ENCODE data around the gene HECW1.

The HECW1 gene

DNA sequence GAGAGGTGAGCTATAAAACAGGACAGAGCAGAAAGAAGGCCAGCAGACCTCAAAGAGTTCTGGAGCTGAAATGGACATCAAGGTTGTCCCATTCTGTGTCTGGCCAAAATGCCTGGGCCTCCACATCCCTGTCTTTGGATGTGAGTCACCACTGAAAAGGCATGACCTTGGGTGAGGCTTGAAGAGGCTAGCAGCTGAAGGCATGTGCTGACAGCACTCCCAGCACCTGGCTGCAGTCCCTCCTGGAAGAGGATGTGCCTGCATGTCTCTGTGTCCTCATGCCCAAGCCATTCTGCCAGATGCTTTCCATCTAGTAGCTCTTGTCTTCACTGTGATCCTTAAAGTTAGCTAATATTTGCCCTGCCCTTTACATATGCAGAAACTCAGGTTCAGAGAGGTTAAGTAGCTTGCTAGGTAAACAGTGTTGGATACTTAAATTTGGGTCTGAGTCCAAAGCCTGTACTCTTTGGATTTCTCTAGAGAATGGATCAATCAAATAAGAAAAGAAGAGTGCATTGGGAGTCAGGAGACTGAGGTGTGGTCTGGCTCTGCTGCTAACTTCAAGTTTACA is 35.8 kb downstream of the HECW1 start:
- no peak for ATAC-seq

DNA sequence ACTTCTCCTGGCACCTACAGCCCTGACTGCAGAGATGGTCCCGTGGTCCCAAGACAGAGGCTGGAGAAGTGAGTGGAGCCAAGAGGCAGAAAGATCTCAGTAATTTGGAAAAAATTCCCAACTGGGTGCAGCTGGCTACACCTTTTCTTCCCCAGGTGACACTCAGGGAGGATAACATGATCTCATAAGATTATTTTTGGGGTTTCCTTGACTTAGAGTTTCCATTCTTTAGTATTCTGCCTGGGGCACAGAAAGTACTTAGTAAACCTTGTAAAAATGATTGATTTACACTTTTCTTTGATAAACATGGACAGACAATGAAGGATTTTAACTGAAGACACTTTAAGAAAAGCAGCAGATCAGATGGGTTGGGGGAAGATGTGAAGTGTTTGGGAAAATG is 38.6 kb downstream of the HECW1 start:
- TF ChIP-seq GLIS3 (CRISPR knock-in tag; IDR thresholded peaks at IDR 0.05) (no peak), RARB (CRISPR knock-in tag; IDR thresholded peaks at IDR 0.05) (no peak), ESRRG (CRISPR knock-in tag; IDR thresholded peaks at IDR 0.05) (no peak), SNAI2 (CRISPR knock-in tag; IDR thresholded peaks at IDR 0.05) (no peak), ISL1 (CRISPR knock-in tag; IDR thresholded peaks at IDR 0.05) (no peak), BACH2 (CRISPR knock-in tag; IDR thresholded peaks at IDR 0.05; ENCODE audit: borderline replicate concordance) (no peak), CSDC2 (CRISPR knock-in tag; IDR thresholded peaks at IDR 0.05) (no peak)
- ATAC-seq = no peak

More for the DNA sequence above, 35.8 kb downstream of the HECW1 start:
- TF ChIP-seq ZFP3 (CRISPR knock-in tag; IDR thresholded peaks at IDR 0.05) = no peak
- TF ChIP-seq ZNF565 (CRISPR knock-in tag; conservative IDR thresholded peaks at IDR 0.05; ENCODE audit: low read depth) = no peak
- no peak for TF ChIP-seq OSR1 (CRISPR knock-in tag; IDR thresholded peaks at IDR 0.05)
- TF ChIP-seq ARNTL (CRISPR knock-in tag; IDR thresholded peaks at IDR 0.05; ENCODE audit: borderline replicate concordance, low read depth) = no peak
- TF ChIP-seq, protein P1, sequence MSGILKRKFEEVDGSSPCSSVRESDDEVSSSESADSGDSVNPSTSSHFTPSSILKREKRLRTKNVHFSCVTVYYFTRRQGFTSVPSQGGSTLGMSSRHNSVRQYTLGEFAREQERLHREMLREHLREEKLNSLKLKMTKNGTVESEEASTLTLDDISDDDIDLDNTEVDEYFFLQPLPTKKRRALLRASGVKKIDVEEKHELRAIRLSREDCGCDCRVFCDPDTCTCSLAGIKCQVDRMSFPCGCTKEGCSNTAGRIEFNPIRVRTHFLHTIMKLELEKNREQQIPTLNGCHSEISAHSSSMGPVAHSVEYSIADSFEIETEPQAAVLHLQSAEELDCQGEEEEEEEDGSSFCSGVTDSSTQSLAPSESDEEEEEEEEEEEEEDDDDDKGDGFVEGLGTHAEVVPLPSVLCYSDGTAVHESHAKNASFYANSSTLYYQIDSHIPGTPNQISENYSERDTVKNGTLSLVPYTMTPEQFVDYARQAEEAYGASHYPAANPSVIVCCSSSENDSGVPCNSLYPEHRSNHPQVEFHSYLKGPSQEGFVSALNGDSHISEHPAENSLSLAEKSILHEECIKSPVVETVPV (CRISPR knock-in tag; IDR thresholded peaks at IDR 0.05) = no peak
- no peak for TF ChIP-seq ZFP30 (CRISPR knock-in tag; IDR thresholded peaks at IDR 0.05)
- TF ChIP-seq ZNF8 (CRISPR knock-in tag; IDR thresholded peaks at IDR 0.05) = no peak
- no peak for TF ChIP-seq TOX (CRISPR knock-in tag; IDR thresholded peaks at IDR 0.05; ENCODE audit: borderline replicate concordance)
- TF ChIP-seq CSDC2 (CRISPR knock-in tag; IDR thresholded peaks at IDR 0.05) = no peak
- TF ChIP-seq RARB (CRISPR knock-in tag; IDR thresholded peaks at IDR 0.05) = no peak
- TF ChIP-seq SNAI2 (CRISPR knock-in tag; IDR thresholded peaks at IDR 0.05) = no peak
- TF ChIP-seq PPARA (CRISPR knock-in tag; IDR thresholded peaks at IDR 0.05; ENCODE audit: borderline replicate concordance) = no peak
- no peak for TF ChIP-seq TCF4 (CRISPR knock-in tag; IDR thresholded peaks at IDR 0.05; ENCODE audit: borderline replicate concordance)
- no peak for TF ChIP-seq ZC3H10 (CRISPR knock-in tag; IDR thresholded peaks at IDR 0.05)

DNA sequence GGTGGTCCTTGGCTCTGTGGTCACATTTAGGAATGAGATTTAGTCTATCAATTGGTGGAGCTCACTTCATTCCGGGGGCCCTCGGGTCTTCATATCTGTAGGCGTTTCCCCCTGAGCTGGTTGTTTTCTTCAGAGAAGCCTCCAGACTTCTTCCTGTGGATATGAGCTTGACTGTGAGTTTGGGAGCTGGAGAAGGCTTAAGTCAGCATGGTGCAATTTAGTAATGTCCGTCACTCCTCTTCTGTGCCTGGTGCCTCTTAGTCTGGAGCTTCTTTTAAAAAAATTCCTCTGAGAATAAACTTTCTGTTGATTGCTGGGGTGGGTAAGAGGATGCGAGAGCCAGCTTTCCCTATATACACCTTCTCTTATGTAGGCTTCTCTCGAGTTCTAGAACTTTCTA is 40.2 kb downstream of the HECW1 start:
- TF ChIP-seq ZC3H10 (CRISPR knock-in tag; IDR thresholded peaks at IDR 0.05) = no peak
- TF ChIP-seq, protein P2, sequence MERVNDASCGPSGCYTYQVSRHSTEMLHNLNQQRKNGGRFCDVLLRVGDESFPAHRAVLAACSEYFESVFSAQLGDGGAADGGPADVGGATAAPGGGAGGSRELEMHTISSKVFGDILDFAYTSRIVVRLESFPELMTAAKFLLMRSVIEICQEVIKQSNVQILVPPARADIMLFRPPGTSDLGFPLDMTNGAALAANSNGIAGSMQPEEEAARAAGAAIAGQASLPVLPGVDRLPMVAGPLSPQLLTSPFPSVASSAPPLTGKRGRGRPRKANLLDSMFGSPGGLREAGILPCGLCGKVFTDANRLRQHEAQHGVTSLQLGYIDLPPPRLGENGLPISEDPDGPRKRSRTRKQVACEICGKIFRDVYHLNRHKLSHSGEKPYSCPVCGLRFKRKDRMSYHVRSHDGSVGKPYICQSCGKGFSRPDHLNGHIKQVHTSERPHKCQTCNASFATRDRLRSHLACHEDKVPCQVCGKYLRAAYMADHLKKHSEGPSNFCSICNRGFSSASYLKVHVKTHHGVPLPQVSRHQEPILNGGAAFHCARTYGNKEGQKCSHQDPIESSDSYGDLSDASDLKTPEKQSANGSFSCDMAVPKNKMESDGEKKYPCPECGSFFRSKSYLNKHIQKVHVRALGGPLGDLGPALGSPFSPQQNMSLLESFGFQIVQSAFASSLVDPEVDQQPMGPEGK (CRISPR knock-in tag; IDR thresholded peaks at IDR 0.05; ENCODE audit: borderline replicate concordance) = no peak
- TF ChIP-seq GLIS3 (CRISPR knock-in tag; IDR thresholded peaks at IDR 0.05) = no peak
- TF ChIP-seq, protein P3, sequence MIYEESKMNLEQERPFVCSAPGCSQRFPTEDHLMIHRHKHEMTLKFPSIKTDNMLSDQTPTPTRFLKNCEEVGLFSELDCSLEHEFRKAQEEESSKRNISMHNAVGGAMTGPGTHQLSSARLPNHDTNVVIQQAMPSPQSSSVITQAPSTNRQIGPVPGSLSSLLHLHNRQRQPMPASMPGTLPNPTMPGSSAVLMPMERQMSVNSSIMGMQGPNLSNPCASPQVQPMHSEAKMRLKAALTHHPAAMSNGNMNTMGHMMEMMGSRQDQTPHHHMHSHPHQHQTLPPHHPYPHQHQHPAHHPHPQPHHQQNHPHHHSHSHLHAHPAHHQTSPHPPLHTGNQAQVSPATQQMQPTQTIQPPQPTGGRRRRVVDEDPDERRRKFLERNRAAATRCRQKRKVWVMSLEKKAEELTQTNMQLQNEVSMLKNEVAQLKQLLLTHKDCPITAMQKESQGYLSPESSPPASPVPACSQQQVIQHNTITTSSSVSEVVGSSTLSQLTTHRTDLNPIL (CRISPR knock-in tag; IDR thresholded peaks at IDR 0.05; ENCODE audit: low read depth) = no peak
- TF ChIP-seq ZNF8 (CRISPR knock-in tag; IDR thresholded peaks at IDR 0.05) = no peak
- no peak for TF ChIP-seq ZFP30 (CRISPR knock-in tag; IDR thresholded peaks at IDR 0.05)
- TF ChIP-seq, protein P4, sequence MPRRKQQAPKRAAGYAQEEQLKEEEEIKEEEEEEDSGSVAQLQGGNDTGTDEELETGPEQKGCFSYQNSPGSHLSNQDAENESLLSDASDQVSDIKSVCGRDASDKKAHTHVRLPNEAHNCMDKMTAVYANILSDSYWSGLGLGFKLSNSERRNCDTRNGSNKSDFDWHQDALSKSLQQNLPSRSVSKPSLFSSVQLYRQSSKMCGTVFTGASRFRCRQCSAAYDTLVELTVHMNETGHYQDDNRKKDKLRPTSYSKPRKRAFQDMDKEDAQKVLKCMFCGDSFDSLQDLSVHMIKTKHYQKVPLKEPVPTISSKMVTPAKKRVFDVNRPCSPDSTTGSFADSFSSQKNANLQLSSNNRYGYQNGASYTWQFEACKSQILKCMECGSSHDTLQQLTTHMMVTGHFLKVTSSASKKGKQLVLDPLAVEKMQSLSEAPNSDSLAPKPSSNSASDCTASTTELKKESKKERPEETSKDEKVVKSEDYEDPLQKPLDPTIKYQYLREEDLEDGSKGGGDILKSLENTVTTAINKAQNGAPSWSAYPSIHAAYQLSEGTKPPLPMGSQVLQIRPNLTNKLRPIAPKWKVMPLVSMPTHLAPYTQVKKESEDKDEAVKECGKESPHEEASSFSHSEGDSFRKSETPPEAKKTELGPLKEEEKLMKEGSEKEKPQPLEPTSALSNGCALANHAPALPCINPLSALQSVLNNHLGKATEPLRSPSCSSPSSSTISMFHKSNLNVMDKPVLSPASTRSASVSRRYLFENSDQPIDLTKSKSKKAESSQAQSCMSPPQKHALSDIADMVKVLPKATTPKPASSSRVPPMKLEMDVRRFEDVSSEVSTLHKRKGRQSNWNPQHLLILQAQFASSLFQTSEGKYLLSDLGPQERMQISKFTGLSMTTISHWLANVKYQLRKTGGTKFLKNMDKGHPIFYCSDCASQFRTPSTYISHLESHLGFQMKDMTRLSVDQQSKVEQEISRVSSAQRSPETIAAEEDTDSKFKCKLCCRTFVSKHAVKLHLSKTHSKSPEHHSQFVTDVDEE (CRISPR knock-in tag; IDR thresholded peaks at IDR 0.05) = no peak
- no peak for TF ChIP-seq ZFP3 (CRISPR knock-in tag; IDR thresholded peaks at IDR 0.05)
- no peak for TF ChIP-seq ISL1 (CRISPR knock-in tag; IDR thresholded peaks at IDR 0.05)
- no peak for TF ChIP-seq BACH2 (CRISPR knock-in tag; IDR thresholded peaks at IDR 0.05; ENCODE audit: borderline replicate concordance)
- no peak for TF ChIP-seq ESRRG (CRISPR knock-in tag; IDR thresholded peaks at IDR 0.05)
- TF ChIP-seq ARNTL (CRISPR knock-in tag; IDR thresholded peaks at IDR 0.05; ENCODE audit: borderline replicate concordance, low read depth) = no peak
- TF ChIP-seq, protein P5, sequence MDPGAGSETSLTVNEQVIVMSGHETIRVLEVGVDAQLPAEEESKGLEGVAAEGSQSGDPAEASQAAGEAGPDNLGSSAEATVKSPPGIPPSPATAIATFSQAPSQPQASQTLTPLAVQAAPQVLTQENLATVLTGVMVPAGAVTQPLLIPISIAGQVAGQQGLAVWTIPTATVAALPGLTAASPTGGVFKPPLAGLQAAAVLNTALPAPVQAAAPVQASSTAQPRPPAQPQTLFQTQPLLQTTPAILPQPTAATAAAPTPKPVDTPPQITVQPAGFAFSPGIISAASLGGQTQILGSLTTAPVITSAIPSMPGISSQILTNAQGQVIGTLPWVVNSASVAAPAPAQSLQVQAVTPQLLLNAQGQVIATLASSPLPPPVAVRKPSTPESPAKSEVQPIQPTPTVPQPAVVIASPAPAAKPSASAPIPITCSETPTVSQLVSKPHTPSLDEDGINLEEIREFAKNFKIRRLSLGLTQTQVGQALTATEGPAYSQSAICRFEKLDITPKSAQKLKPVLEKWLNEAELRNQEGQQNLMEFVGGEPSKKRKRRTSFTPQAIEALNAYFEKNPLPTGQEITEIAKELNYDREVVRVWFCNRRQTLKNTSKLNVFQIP (CRISPR knock-in tag; IDR thresholded peaks at IDR 0.05; ENCODE audit: borderline replicate concordance, low read depth) = no peak
- no peak for TF ChIP-seq TCF4 (CRISPR knock-in tag; IDR thresholded peaks at IDR 0.05; ENCODE audit: borderline replicate concordance)
- TF ChIP-seq TOX (CRISPR knock-in tag; IDR thresholded peaks at IDR 0.05; ENCODE audit: borderline replicate concordance) = no peak
- TF ChIP-seq OSR1 (CRISPR knock-in tag; IDR thresholded peaks at IDR 0.05) = no peak
- no peak for TF ChIP-seq SNAI2 (CRISPR knock-in tag; IDR thresholded peaks at IDR 0.05)
- TF ChIP-seq CSDC2 (CRISPR knock-in tag; IDR thresholded peaks at IDR 0.05) = no peak
- no peak for TF ChIP-seq RARB (CRISPR knock-in tag; IDR thresholded peaks at IDR 0.05)
- no peak for ATAC-seq

Measured in SK-N-SH treated with all-trans-retinoic acid at 6 μM for 48 hours (cell line).